SU-DHL-6 (cell line): ENCODE results near the gene ARID5B.

Source experiments
- CTCF ChIP-seq: fragments of 200-600 bp; sonication (generic); IDR thresholded peaks from one replicate; pipeline ENCODE4 v1.5.1; 2017; ENCODE audit warnings: antibody characterized with exemption, mild to moderate bottlenecking, low read length, moderate library complexity; ENCODE audit not compliant: insufficient read depth, poor library complexity, severe bottlenecking
- EZH2phosphoT487 ChIP-seq: fragments of 200-600 bp; sonication (generic), shearing (Covaris generic); conservative IDR thresholded peaks from 2 replicates; pipeline ENCODE4 v1.6.1; 2018; ENCODE audit warnings: mild to moderate bottlenecking, antibody characterized with exemption, low read length, moderate library complexity, mixed read lengths

- no peak for TF ChIP-seq CTCF
- no peak for TF ChIP-seq EZH2phosphoT487
These were observed 212.2 kb downstream of the ARID5B start for GRCh38 chr10:62113680-62114079.
